ENCODE measurements around the gene NXPH3.

- TF ChIP-seq GATA2 (IDR thresholded peaks at IDR 0.05; ENCODE audit: low read depth, low read length): no peak
- no peak for TF ChIP-seq GATA3 (IDR thresholded peaks at IDR 0.05; ENCODE audit: low read depth, low read length)
Observed at GRCh38 chr17:49582055-49582722, 6.5 kb downstream of the NXPH3 start.

Measured in SH-SY5Y (cell line).